Activated CD4-positive, CD25-positive, alpha-beta regulatory T cell treated with anti-CD3 and anti-CD28 coated beads, Interleukin-2, amount 50 U/mL, for 72 hours (primary cell): Measurements from ENCODE around the gene TXK.
"Not testable (repeated sequence)": the region's sequence is repeated elsewhere in the genome, so short reads cannot be mapped to it uniquely, and the experiment has no call there.

Source experiments
- DNase-seq: peaks from one replicate; pipeline ENCODE4 v3.0.0; 2021

TXK gene

DNA sequence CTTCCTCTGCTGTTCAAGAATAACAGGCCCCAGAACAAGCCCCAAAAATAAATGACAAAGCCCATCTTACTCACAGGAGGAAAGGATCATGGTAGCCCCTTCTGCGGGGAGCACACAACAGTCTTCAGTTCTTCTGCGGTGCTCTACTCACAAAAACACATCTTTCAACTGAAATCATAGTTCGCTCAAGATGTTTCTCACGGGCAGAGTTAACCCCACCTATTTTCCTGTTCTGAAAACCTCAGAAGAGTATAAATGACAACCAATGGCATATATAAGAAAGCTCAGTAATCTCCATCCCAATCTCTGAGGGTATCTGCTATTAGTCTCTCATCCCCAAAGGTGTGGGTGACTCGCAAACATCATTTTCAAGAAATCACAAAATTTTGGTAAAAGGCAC, at the start of gene TXK:
TSS of gene TXK (minus strand) at position 170 of the 400 bp plus-strand sequence. CDS start at position 90, 80 bp downstream.
- DNase-seq, result no peak

DNA sequence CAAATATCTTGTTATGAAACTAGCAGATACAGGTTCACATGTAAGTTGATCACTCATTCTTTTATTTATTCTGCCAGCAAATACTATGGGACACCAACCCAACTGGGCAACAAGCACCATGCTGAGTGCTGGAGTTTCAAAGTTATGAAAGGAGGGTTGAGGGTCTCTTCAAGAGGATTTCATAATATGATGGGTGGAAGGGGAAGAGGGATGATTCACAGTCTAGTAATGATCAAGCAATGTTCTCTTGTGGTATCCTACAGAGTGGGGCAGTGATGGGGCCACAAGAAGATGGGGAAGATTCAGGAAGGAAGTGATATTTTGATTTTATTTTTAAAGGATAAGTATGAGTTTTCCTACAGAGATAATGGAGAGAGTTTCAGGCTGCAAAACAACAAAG, 46.2 kb upstream of the TXK start:
- no peak for DNase-seq

- no peak for DNase-seq
Observed at GRCh38 chr4:48178931-48179330, 44.9 kb upstream of the TXK start.

DNA sequence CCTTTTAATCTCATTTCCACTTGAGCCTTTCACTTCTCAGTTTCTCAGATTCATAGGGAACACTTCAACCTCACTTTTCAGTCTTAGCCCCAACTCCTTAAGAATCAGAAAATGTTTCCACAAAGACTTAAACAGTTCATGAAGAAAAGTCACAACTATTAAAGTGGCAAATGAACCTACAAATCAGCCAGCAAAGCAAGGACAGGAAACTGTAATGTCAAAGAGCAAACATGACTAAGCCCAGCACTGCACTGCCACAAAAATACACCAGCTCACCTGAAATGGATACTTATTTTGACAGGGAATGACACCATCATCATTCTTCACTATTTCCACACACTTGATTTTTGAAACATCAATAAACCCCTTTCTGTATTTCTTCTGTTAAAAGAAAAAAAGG, 41.8 kb upstream of the TXK start:
- no peak for DNase-seq

DNA sequence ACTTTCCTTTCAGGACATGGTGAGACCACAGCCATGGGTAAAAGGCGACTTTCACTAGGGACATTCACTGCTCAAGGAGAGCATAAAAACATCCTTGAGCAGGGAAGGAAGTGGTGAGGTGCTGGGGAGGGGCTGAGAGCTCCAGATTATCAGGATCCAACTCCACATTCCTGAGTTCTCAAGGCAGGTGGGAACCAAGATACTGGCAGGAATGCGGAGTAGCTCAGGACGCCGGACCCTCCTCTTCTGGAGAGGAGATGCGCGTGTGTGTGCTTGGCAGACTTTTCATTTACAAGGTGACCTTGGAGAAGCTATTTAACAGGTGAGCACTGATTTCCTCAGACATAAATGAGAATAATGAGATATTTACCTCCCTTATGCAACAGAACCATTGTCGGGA, 41.3 kb upstream of the TXK start:
- no peak for DNase-seq

GRCh38 chr4:48173056-48173991, 39.3 kb upstream of the TXK start:
- DNase-seq, result no peak

DNA sequence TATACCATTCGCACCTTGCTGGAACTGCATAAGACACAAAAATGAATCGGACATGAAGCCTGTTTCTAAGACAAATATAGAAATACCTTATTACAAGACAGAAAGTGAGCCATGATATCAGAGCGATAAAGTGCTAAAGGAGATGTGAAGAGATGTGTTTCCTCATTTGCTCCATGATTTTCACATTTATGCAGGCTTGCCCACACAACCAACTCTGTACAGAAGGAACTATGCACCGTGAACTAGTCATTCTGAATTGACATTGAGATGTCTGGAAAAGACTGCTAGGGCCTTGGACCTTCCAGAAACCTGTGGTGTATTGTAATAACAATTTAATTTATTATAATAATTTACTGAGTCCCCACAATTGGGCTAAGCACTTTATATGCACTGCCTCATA, 38.6 kb upstream of the TXK start:
- DNase-seq, result no peak

DNA sequence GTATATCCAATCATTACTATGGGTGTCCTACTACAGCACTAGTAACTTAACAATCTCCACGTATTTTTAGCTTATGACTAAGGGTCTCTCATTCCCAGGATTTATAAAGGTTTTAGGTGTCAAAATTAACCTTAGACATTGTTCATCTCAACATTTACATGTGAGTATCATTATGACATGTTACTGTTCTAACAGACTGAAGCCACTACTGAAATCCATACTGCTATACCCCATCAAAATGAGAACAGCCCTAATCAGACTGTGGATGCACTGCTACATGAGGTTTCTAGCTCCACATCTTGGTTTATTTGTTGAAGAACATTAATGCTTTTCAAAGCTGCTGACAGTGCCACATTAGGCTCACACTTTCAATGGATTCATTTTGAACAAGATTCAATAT, 35.6 kb upstream of the TXK start:
- no peak for DNase-seq

- DNase-seq, result no peak
Observed at GRCh38 chr4:48167538-48168263, 33.7 kb upstream of the TXK start.

- DNase-seq, result not testable (repeated sequence)
Observed at GRCh38 chr4:48164561-48164960, 30.5 kb upstream of the TXK start.

- DNase-seq, result no peak
Observed at GRCh38 chr4:48163746-48164145, 29.7 kb upstream of the TXK start.

GRCh38 chr4:48162162-48162561, 28.1 kb upstream of the TXK start:
- DNase-seq, result no peak

DNA sequence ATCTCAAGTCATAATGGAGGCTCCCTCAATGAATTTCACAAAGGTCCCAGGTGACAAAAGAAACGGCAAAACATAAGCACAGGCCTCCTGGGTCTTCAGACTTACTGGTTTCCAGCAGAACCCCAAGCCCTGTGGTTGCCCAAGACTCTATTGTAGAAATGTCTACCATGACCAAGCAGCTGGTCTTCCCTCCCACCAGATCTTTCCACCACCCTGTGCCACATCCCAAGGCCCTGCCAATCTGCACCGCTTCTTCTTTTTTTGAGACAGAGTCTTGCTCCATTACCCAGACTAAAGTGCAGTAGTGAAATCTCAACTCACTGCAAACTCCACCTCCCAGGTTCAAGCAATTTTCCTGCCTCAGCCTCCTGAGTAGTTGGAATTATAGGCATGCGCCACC, 23.2 kb upstream of the TXK start:
- DNase-seq, result no peak

- DNase-seq, result no peak
Observed at GRCh38 chr4:48156423-48156822, 22.4 kb upstream of the TXK start.

GRCh38 chr4:48153791-48154550, 19.9 kb upstream of the TXK start:
- DNase-seq, result no peak

- no peak for DNase-seq
Observed at GRCh38 chr4:48152259-48152658, 18.2 kb upstream of the TXK start.

DNA sequence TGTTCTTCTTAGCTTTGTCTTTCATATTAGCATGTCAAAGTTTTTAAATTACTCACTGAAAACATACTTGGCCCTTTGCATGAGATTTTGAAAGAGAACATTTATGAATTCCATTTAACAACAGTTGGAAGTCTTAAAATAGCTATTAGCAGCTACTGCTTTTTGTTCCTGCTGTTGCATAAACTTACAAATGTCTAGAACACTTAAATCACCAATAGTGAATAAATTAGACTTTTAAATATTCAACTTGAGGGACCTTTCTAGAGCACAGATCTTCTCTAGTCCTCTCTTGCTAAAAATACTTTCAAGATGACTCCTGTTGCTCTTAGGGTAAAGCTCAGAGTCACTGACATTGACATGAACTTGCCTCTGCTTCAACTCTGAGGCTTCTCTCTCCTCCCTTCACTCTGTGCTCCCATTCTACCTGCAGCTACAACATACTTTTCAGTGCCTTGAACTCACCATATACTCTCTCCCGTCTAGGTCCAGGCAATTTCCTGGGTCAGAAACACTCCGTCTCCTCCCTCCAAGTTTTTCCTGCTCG, 15.8 kb upstream of the TXK start:
- no peak for DNase-seq

- no peak for DNase-seq
Observed at GRCh38 chr4:48147621-48148020, 13.6 kb upstream of the TXK start.

DNA sequence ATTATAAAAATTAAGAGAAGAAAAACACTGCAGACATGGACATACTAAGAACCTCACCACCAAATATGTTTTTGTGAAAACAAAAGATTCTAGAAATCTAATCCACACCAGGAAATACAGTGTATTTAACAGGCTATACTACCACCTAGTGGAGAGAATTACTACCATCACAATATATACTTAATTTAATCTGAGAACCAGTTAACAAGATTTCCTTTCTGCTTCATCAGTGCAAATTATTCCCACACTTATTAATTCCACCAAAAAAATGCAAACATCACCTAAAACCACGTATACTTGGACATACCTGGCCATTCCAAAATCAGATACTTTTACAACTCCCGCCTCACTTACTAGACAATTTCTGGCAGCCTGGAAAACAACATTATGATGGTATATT, 7.0 kb upstream of the TXK start:
- no peak for DNase-seq

DNA sequence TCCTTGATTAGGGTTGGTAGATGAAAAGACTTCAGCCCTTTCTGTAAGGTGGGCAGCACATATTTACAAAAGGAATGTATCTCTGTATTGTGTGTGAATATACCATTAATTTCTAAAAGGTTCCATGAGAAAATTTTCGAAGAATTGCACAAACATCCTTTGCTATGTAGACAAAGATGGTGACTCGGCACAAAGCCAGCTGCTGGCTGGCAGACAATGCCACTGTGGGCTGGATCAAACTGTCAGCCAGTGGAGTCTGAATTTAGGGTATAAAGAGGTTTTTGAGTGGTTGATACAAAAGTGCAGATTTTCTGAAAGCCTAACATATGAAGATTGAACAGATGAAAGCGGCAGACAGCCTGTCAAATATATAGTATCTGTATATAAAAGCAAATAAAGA, 5.6 kb upstream of the TXK start:
- DNase-seq, result no peak

- DNase-seq, result no peak
Observed at GRCh38 chr4:48138936-48139335, 4.9 kb upstream of the TXK start.

DNA sequence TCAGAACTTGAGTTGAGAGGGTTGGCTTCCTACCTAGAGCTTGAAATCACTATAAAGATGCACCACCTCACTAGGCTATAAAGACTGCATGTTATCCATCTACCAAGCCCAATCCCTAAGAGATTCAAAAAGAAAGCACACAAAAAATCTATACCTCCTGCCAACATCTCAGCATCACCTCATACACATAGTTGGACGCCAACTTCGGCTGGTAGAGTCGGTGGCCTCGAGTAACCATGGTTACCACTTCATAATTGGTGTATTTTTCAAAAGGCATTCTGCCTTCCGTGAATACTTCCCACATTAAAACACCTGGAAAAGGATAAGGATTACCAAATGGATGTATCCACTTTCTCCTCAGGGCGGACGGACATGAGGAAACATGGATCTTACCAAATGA, 4.5 kb upstream of the TXK start:
- DNase-seq, result no peak

DNA sequence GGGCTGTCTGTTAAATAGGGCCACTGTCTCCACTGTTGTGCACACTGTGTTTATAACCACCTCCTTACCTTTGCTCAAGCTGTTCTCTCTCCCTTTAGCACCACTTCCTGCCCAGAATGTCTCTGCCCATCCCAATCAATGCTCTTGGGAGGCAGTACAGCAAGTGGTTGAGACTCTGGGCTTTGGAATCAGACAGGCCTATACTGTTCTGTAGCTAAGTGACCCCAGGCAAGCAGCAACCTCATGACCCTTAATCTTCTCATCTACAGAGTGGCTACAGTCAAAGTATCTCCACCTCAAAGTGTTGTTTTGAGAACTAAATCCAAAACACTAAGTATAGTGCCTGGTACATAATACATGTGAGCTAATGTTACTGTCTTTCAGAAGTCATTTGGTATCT, 3.8 kb upstream of the TXK start:
- no peak for DNase-seq
